ENCODE data around the gene TXNL4B. TPM values are rescaled to one million over a fixed set of nuclear protein-coding genes. Genes with fewer than 3 reads are reported as not detected.
"Not testable (repeated sequence)": the region's sequence is repeated elsewhere in the genome, so short reads cannot be mapped to it uniquely, and the experiment has no call there.

Gene TXNL4B
- total RNA-seq, 2 experiments from 2014 or later = 22.0 to 24.1 TPM

DNA sequence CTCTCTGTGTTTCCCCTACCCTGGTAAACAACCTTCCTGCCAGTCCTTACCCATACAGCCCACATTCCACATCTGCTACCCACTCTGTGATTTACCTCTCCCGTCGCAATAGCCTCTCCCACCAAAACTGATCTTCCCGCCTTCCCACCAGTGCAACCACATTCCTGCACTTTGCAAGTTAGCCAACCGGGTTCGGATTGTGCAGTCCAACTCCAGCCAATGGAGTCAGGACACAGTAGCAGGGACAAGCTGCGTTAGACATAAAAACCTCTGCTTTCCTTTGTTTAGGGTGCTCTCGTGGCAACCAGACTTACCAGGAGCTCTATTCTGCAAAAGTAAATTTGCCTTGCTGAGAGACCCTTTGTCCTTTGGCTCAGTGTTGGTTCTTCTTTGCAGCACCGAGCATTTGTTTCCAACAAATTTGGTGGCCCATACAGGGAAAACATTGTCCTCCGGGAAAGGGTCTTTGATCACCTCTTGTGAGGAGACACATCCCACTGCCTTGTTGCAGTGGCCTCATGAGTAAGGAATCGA, 29.0 kb downstream of the TXNL4B start:
- H3K4me3 Mint-ChIP-seq = no peak overlapping the region
- DNase-seq = no peak

DNA sequence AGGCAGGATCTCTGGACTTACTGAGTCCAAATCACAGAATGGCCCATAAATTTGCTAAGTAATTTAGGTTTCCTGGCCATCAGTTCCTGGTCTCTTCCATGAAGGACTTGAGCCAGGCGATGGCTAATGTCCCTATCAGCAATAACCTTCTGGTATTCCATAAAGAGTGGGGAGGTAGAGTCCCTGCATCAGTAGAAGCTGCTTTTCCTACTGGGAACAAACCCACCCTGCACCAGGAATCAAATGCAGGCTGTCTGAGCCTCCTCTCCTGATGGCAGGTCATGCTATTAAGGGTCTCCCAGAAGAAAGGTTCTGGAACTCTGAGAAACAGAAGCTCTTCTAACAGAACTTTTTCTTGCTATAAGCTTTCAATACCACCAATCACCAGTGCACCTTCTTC, 31.9 kb downstream of the TXNL4B start:
- no peaks in the 10 kb centered on the region for H3K27me3 Mint-ChIP-seq (ENCODE audit: low read depth)
- CTCF ChIA-PET = no interaction called here
- no peaks in the 10 kb centered on the region for H3K9me3 Mint-ChIP-seq
- no peaks in the 10 kb centered on the region for H3K4me1 Mint-ChIP-seq (ENCODE audit: low read depth)
- no peaks in the 10 kb centered on the region for H3K36me3 Mint-ChIP-seq (ENCODE audit: low read depth)
- H3K27ac Mint-ChIP-seq = no peak overlapping the region
- intact Hi-C loops (cut with micrococcal nuclease) = no loop called here
- DNase-seq = no peak
- H3K4me3 Mint-ChIP-seq = no peak overlapping the region

More for the DNA sequence above, 29.0 kb downstream of the TXNL4B start:
- intact Hi-C loops (cut with micrococcal nuclease) = no loop called here
- Mint-ChIP-seq H3K27ac (no peak overlapping the region), H3K27me3 (ENCODE audit: low read depth) (no peaks in the 10 kb centered on the region), H3K9me3 (no peaks in the 10 kb centered on the region), H3K4me1 (ENCODE audit: low read depth) (no peaks in the 10 kb centered on the region), H3K36me3 (ENCODE audit: low read depth) (no peaks in the 10 kb centered on the region)
- CTCF ChIA-PET = no interaction called here

DNA sequence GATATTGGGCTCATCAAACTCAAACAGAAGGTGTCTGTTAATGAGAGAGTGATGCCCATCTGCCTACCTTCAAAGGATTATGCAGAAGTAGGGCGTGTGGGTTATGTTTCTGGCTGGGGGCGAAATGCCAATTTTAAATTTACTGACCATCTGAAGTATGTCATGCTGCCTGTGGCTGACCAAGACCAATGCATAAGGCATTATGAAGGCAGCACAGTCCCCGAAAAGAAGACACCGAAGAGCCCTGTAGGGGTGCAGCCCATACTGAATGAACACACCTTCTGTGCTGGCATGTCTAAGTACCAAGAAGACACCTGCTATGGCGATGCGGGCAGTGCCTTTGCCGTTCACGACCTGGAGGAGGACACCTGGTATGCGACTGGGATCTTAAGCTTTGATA, 33.0 kb downstream of the TXNL4B start:
- H3K4me1 Mint-ChIP-seq (ENCODE audit: low read depth) = no peaks in the 10 kb centered on the region
- no peaks in the 10 kb centered on the region for H3K36me3 Mint-ChIP-seq (ENCODE audit: low read depth)
- H3K4me3 Mint-ChIP-seq = no peak overlapping the region

DNA sequence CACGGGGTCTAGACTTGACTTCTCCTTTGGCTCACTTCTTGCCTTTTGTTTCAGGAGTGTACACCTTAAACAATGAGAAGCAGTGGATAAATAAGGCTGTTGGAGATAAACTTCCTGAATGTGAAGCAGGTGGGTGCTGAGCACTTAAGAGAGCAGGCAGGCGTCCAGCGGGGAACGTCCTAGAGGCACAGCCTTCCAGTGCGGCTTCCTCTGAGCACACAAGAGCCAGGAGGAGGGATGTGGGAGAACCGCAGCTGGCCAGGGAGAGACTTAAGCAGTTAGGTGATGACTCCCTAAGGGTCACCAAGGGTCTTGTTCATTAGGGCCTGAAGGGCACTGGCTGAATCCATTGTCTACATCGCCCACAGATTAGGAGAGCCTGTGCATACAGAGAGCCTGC, 34.4 kb downstream of the TXNL4B start:
- intact Hi-C loops (cut with micrococcal nuclease); H3K27ac Mint-ChIP-seq; H3K27me3 Mint-ChIP-seq (ENCODE audit: low read depth); H3K4me1 Mint-ChIP-seq (ENCODE audit: low read depth); DNase-seq; H3K9me3 Mint-ChIP-seq; CTCF ChIA-PET; H3K4me3 Mint-ChIP-seq; H3K36me3 Mint-ChIP-seq (ENCODE audit: low read depth): not testable (repeated sequence)

More for the DNA sequence above, 33.0 kb downstream of the TXNL4B start:
- H3K27me3 Mint-ChIP-seq (ENCODE audit: low read depth) = no peaks in the 10 kb centered on the region
- intact Hi-C loops (cut with micrococcal nuclease) = no loop called here
- H3K9me3 Mint-ChIP-seq = no peaks in the 10 kb centered on the region
- no peak for DNase-seq
- H3K27ac Mint-ChIP-seq = no peak overlapping the region
- CTCF ChIA-PET = no interaction called here

DNA sequence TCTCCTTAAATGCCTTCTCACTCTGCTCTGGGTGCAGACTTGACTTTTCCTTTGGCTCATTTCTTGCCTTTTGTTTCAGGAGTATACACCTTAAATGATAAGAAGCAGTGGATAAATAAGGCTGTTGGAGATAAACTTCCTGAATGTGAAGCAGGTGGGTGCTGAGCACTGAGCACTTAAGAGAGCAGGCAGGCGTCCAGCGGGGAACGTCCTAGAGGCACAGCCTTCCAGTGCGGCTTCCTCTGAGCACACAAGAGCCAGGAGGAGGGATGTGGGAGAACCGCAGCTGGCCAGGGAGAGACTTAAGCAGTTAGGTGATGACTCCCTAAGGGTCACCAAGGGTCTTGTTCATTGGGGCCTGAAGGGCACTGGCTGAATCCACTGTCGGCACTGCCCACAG, 36.1 kb downstream of the TXNL4B start:
- H3K27me3 Mint-ChIP-seq (ENCODE audit: low read depth); H3K36me3 Mint-ChIP-seq (ENCODE audit: low read depth); CTCF ChIA-PET; intact Hi-C loops (cut with micrococcal nuclease); H3K27ac Mint-ChIP-seq; H3K4me3 Mint-ChIP-seq; H3K4me1 Mint-ChIP-seq (ENCODE audit: low read depth); DNase-seq; H3K9me3 Mint-ChIP-seq: not testable (repeated sequence)

DNA sequence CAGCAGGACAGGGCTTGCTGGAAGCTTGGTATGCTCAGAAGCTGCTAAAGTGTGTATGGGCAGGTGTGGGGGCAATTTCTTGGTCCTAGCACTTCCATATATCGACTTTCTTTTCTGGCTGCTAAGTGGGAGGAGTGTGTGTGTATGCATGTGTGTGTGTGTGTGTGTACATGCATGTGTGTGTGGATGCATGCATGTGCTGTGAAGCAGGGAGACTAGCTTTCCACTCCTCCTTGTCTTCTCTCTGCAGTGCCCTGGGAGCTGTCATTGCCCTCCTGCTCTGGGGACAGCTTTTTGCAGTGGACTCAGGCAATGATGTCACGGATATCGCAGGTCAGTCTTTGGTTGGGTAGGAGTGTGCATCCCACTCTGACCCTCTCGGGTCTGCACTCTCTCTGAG, 37.5 kb downstream of the TXNL4B start:
- no peak for DNase-seq
- CTCF ChIA-PET = no interaction called here
- H3K27ac Mint-ChIP-seq = no peak overlapping the region
- intact Hi-C loops (cut with micrococcal nuclease) = no loop called here
- no peaks in the 10 kb centered on the region for H3K4me1 Mint-ChIP-seq (ENCODE audit: low read depth)
- H3K4me3 Mint-ChIP-seq = no peak overlapping the region
- H3K36me3 Mint-ChIP-seq (ENCODE audit: low read depth) = no peaks in the 10 kb centered on the region
- no peaks in the 10 kb centered on the region for H3K9me3 Mint-ChIP-seq
- no peaks in the 10 kb centered on the region for H3K27me3 Mint-ChIP-seq (ENCODE audit: low read depth)

DNA sequence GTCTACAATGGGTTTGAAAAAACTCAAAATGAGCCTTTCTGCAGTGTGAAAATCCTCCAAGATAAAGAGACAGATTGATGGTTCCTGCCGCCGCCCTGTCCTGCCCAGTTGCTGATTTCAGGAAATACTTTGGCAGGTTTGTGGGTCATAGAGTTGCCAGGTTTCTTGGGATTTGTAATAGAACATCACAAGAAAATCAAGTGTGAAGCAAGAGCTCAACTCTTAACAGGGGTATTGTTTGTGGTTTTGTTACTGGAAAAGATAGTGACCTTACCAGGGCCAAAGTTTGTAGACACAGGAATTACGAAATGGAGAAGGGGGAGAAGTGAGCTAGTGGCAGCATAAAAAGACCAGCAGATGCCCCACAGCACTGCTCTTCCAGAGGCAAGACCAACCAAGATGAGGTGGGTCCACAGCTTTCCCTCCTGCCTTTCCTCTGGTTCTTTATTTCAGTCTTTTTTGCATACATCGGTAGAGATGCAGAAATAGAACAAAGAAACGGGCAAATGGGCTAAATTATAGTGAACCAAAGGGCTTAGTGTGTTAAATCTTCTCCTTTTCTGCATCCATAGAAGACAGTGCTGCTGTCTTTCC, 39.1 kb downstream of the TXNL4B start, which contains the start of gene HP:
TSS of gene HP (plus strand) at position 252 of the 594 bp plus-strand sequence. CDS start at position 400, 148 bp downstream.
- H3K4me1 Mint-ChIP-seq (ENCODE audit: low read depth); CTCF ChIA-PET; H3K27me3 Mint-ChIP-seq (ENCODE audit: low read depth); H3K27ac Mint-ChIP-seq; intact Hi-C loops (cut with micrococcal nuclease); DNase-seq; H3K9me3 Mint-ChIP-seq; H3K36me3 Mint-ChIP-seq (ENCODE audit: low read depth); H3K4me3 Mint-ChIP-seq: not testable (repeated sequence)

DNA sequence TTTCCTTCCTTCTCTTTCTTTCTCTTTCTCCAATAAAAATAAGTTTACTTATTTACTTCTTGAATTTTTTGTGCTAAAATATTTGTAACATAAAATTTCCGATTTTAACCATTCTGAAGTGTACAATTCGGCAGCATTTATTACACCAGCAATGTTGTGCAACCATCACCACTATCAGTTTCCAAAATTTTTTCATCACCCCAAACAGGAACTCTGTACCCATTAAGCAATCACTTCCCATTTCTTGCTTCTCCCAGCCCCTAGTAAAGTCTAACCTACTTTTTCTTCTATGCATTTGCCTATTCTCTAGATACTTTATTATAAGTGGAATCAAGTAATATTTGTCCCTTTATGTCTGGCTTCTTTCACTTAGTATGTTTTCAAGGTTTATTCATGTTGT, 41.6 kb downstream of the TXNL4B start:
- intact Hi-C loops (cut with micrococcal nuclease) = no loop called here
- Mint-ChIP-seq H3K36me3 (ENCODE audit: low read depth) (peaks cover 5% of the 10 kb centered on the region), H3K27ac (no peak overlapping the region), H3K27me3 (ENCODE audit: low read depth) (no peaks in the 10 kb centered on the region), H3K9me3 (peaks cover 9% of the 10 kb centered on the region), H3K4me1 (ENCODE audit: low read depth) (no peaks in the 10 kb centered on the region), H3K4me3 (no peak overlapping the region)
- DNase-seq = no peak
- CTCF ChIA-PET = no interaction called here

DNA sequence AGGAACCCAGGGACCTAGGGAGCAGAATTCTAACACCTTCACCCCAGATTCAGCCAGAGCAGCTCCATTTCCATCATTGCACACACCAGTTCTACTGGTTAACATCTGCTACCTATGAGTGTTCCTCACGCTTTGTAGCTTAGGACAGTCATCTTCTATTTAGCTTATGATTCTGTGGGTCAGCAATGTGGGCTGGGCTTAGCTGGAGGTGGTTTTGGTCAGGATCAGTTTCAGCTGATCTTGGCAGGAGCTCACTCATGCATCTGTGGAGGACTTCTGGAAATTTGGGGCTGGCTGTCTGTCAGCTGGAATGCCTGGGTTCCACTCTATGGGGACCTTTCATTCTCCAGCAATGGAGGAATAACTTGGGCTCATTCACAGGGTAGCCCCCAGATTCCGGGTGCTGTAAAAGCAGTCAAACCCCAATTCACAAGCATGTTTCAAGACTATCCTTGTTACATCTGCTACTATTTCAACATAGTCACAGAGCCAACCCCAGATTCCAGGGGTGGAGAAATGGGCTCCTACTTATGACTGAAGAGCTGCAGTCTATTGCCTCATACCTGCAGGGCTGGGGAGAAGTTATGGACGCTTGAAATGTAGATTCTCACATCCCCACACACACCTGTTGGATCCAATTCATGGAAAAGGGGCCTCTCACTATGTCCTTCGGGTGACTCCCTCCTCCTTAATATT, 42.5 kb downstream of the TXNL4B start:
- Mint-ChIP-seq H3K27ac (no peak overlapping the region), H3K36me3 (ENCODE audit: low read depth) (peaks cover 5% of the 10 kb centered on the region), H3K4me3 (no peak overlapping the region), H3K4me1 (ENCODE audit: low read depth) (no peaks in the 10 kb centered on the region), H3K9me3 (peaks cover 9% of the 10 kb centered on the region), H3K27me3 (ENCODE audit: low read depth) (no peaks in the 10 kb centered on the region)
- intact Hi-C loops (cut with micrococcal nuclease) = no loop called here
- no peak for DNase-seq
- CTCF ChIA-PET = interaction anchor here (0.5 to 1.2 kb wide), 3 partner anchors 12 to 41 kb away, joined by 3 read pairs; partner anchors contain the start of gene HPR

DNA sequence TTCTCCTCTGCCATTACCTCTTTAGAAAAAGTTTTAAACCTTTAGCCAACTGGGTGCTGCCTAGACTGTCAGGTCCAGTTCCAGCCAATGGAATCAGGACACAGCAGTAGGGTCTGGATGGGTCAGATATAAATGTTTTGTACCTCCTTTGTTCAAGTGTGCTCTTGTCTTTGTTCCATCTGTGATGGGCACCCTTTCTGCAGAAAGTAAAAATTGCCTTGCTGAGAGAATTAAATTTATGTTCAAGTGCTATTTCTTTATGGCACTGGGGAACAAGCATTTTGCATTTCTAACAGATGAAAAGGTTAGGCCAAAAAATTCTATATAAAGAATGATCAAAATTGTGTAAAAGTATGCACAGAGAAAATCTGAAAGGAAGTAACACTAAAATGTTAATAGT, 44.3 kb downstream of the TXNL4B start:
- Mint-ChIP-seq H3K4me1 (ENCODE audit: low read depth) (no peaks in the 10 kb centered on the region), H3K36me3 (ENCODE audit: low read depth) (peaks cover 5% of the 10 kb centered on the region), H3K27ac (no peak overlapping the region), H3K4me3 (no peak overlapping the region), H3K27me3 (ENCODE audit: low read depth) (no peaks in the 10 kb centered on the region), H3K9me3 (peaks cover 9% of the 10 kb centered on the region)
- CTCF ChIA-PET = no interaction called here
- intact Hi-C loops (cut with micrococcal nuclease) = no loop called here
- no peak for DNase-seq

DNA sequence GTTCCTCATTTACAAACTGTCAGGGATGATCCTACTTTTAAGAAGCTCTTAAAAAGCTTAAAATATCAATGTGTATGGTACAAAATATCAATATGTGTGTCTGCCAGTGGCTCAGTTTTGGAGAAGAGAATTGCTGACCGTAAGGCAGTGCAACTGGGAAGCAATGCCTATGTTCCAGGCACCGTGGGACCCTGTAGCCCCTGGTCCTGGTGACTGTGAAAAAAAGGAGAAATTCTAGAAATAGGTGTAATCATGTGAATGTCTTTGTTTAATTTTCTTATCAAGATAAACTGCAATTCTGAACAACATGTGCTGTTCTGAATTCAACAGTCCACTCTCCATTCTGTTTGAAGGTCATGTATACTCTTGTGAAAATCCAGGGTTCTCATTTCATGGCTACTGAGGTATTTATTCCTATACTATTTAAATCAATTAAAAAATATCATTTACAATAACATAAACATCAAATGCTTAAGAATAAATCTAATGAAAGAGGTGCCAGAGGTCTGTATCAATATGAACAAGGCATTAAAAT, 48.5 kb downstream of the TXNL4B start:
- H3K27ac Mint-ChIP-seq = no peak overlapping the region
- intact Hi-C loops (cut with micrococcal nuclease) = no loop called here
- DNase-seq = no peak
- H3K36me3 Mint-ChIP-seq (ENCODE audit: low read depth) = peaks cover 25% of the 10 kb centered on the region
- H3K9me3 Mint-ChIP-seq = peaks cover 7% of the 10 kb centered on the region
- H3K4me3 Mint-ChIP-seq = no peak overlapping the region
- CTCF ChIA-PET = no interaction called here
- H3K4me1 Mint-ChIP-seq (ENCODE audit: low read depth) = no peaks in the 10 kb centered on the region
- no peaks in the 10 kb centered on the region for H3K27me3 Mint-ChIP-seq (ENCODE audit: low read depth)

DNA sequence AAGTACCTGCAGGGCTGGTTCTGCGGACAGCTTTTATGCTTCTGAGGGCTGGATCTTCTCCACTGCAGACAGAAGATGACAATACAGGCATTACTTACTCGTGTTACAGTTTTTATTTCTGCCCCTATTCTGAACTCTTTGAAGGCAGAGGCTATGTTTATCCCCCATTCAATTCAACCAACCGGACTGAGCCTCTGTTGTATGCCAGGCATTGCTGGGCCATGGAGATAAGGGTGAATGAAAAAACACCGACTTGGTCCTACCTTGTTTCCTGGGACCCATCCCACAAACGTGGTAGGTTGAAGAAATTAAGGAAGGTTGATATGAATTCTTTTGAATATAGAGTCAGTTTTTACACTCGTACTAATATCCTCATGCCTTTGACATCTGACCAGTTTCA, 49.1 kb downstream of the TXNL4B start:
- no peak overlapping the region for H3K4me3 Mint-ChIP-seq
- H3K27ac Mint-ChIP-seq = no peak overlapping the region
- peaks cover 25% of the 10 kb centered on the region for H3K36me3 Mint-ChIP-seq (ENCODE audit: low read depth)
- H3K4me1 Mint-ChIP-seq (ENCODE audit: low read depth) = no peaks in the 10 kb centered on the region
- intact Hi-C loops (cut with micrococcal nuclease) = no loop called here
- H3K9me3 Mint-ChIP-seq = peaks cover 5% of the 10 kb centered on the region
- no peak for DNase-seq
- H3K27me3 Mint-ChIP-seq (ENCODE audit: low read depth) = no peaks in the 10 kb centered on the region
- CTCF ChIA-PET = no interaction called here

DNA sequence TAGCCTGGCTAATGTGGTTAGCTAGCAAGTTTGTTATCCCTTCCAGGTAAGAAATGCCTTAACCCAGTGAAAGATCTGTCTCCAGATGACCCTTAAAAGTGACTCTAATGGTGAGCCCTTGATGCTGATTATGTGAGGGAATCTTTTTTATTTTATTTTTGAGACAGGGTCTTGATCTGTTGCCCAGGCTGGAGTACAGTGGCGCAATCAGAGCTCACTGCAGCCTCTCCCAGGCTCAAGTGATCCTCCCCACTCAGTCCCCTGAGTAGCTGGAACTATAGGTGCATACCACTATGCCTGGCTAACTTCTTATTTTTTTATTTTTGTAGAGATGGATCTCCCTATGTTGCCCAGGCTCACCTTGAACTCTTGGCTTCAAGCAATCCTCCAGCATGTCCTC, 49.9 kb downstream of the TXNL4B start:
- H3K27me3 Mint-ChIP-seq (ENCODE audit: low read depth) = no peaks in the 10 kb centered on the region
- CTCF ChIA-PET = no interaction called here
- no peak overlapping the region for H3K4me3 Mint-ChIP-seq
- no peaks in the 10 kb centered on the region for H3K4me1 Mint-ChIP-seq (ENCODE audit: low read depth)
- DNase-seq = no peak
- H3K27ac Mint-ChIP-seq = no peak overlapping the region
- intact Hi-C loops (cut with micrococcal nuclease) = no loop called here
- H3K36me3 Mint-ChIP-seq (ENCODE audit: low read depth) = peaks cover 25% of the 10 kb centered on the region
- no peaks in the 10 kb centered on the region for H3K9me3 Mint-ChIP-seq

All from activated naive CD4-positive, alpha-beta T cell treated with anti-CD3 and anti-CD28 coated beads for 36 hours (primary cell).